Mononuclear cell (primary cell): ENCODE measurements around the gene LRRTM4. TPM values are rescaled to one million over a fixed set of nuclear protein-coding genes. Genes with fewer than 3 reads are reported as not detected.

ENCODE experiments used
- H3K27me3 ChIP-seq: 2 replicates; pipeline ENCODE4 v1.6.0; 2011; ENCODE audit warnings: low read length, control low read depth; ENCODE audit not compliant: insufficient read depth
- H3K4me1 ChIP-seq: 2 replicates; pipeline ENCODE4 v1.5.1; 2011; ENCODE audit warnings: mild to moderate bottlenecking, low read length, control low read depth; ENCODE audit not compliant: insufficient read depth
- H3K4me3 ChIP-seq: 2 replicates; pipeline ENCODE4 v1.5.1; 2011; ENCODE audit warnings: mild to moderate bottlenecking, low read length, moderate library complexity
- H3K9me3 ChIP-seq: 2 replicates; pipeline ENCODE4 v1.5.1; 2011; ENCODE audit warnings: low read depth, mild to moderate bottlenecking, control low read depth, low read length
- total RNA-seq: library from RNA; depleted of rRNA; stranded (reverse); fragments of >200 nt; gene quantifications from one replicate; pipeline ENCODE4 v1.2.3, GENCODE V29; 2012

The LRRTM4 gene
- total RNA-seq, 1 donor: 0.10 TPM

GRCh38 chr2:77008853-77009252, 513.3 kb downstream of the LRRTM4 start:
- no peaks in the 10 kb centered on the region for H3K9me3 ChIP-seq
- no peaks in the 10 kb centered on the region for H3K4me1 ChIP-seq
- H3K27me3 ChIP-seq: no peaks in the 10 kb centered on the region
- H3K4me3 ChIP-seq: no peak overlapping the region

DNA sequence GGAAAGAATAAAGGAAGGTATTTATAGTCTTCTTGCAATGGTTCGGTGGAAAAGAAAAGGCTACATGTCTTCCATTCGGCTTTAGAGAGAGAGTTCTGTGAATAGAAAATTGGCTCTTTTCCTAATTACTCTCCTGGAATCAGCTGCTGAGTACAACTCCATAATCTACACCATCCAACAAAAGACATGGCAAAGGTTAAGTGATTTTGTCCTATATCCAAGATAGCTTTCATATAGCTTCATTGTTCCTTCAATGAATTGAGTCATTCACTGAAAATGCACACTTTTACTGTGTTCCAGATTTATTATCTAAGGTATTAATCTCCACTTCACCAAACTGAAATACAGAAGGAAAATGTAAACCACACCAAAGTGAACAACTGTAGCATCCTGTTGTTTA, 514.5 kb downstream of the LRRTM4 start:
- Histone ChIP-seq H3K27me3 (no peaks in the 10 kb centered on the region), H3K4me3 (no peak overlapping the region), H3K4me1 (no peaks in the 10 kb centered on the region), H3K9me3 (no peaks in the 10 kb centered on the region)

- no peaks in the 10 kb centered on the region for H3K9me3 ChIP-seq
- no peaks in the 10 kb centered on the region for H3K4me1 ChIP-seq
- H3K27me3 ChIP-seq: no peaks in the 10 kb centered on the region
- H3K4me3 ChIP-seq: no peak overlapping the region
Measured at GRCh38 chr2:77005522-77005921, 516.7 kb downstream of the LRRTM4 start.

DNA sequence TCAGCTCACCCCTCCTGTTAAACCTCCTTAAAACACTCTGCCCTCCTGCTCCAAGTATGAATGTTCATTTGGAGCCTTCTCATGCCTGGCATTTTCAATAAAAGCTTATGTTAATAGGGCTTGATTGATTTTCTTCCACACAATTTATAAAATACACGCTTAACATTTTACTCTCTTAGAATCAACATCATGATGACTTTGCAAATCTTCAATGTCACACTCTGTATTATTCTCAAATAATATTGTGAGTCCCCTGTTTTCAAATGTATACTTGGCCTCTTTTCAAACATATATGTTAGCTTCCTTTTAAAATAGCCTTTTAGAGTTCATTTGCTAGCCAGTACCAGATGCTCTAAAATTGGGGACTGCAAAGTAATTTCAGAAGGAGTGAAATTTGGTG, 520.3 kb downstream of the LRRTM4 start:
- H3K9me3 ChIP-seq: no peaks in the 10 kb centered on the region
- H3K4me1 ChIP-seq: no peaks in the 10 kb centered on the region
- H3K4me3 ChIP-seq: no peak overlapping the region
- no peaks in the 10 kb centered on the region for H3K27me3 ChIP-seq

DNA sequence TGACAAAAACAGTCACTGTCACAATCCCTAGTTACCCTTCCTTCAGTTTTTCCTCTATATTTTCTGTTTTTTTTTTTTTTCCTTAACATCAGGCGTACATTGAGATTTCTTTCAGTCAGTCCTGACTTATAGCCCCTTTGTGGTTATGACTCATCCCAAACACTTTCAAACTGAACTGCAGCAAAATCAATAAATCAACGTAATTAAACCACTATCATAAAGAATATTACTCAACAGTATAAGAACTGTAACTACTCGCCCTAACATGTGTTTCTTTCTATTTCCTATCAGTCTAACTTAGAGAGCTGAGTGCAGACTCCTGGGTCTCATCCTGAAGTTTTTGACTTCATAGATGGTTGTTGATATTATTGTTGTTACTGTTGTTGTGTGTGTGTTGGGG, 523.5 kb downstream of the LRRTM4 start:
- H3K27me3 ChIP-seq: no peaks in the 10 kb centered on the region
- H3K4me1 ChIP-seq: no peaks in the 10 kb centered on the region
- H3K9me3 ChIP-seq: no peaks in the 10 kb centered on the region
- no peak overlapping the region for H3K4me3 ChIP-seq

- H3K9me3 ChIP-seq: no peaks in the 10 kb centered on the region
- H3K4me1 ChIP-seq: no peaks in the 10 kb centered on the region
- H3K27me3 ChIP-seq: no peaks in the 10 kb centered on the region
- no peak overlapping the region for H3K4me3 ChIP-seq
Measured at GRCh38 chr2:76998152-76998551, 524.0 kb downstream of the LRRTM4 start.

DNA sequence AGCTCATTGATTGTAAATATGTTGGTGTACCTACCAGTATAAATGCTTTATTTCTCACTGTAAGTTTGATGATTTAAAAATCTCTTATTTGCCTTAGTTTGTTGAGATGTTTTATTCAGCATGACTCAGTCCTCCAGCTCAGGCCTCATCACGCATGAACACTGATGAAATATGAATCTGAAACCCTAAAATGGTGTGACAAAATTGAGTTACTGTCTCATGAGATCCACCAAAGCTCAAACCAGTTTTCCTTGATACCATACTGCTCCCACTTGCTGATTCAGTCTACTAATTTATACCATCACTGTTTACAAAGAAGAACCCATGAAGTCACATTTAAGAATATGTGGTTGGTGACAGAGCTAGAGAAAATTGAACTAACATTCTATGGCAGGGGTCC, 524.9 kb downstream of the LRRTM4 start:
- Histone ChIP-seq H3K27me3 (no peaks in the 10 kb centered on the region), H3K9me3 (no peaks in the 10 kb centered on the region), H3K4me3 (no peak overlapping the region)

DNA sequence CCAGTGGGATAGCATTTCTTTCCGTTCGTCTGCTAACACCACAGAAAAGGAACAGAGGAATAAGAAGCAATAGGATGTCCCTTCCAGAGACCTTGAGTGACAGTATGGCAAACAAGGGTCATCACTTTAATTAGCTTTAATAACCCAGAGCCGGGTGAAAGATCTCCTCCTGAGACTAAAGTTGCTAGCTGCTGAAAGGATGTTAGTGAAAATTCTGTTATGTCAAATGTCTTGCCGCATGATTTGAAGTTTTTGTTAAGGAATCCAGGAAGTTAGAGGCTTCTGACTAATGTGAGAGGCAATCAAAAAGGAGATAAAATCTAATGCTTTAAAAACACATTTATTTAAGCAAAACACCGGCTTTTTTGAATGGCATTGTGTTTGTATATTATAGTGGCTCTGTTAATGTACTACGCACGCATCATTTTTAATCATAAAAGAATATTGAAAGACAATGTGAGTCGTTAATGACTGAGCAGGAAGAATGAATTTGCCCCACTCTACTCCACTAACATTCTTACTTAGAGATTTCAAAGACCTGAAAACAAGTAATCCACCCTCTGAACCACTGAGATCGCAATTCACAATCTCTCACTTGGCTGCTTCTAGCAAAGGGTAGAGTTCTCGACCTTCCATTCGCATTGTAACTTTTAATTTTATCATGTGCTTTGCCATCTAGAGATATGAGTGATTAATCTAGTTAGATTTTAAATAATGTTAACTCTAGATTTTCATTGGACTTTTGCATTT, 536.6 kb downstream of the LRRTM4 start:
- Histone ChIP-seq H3K4me3 (no peak overlapping the region), H3K4me1 (no peaks in the 10 kb centered on the region), H3K27me3 (no peaks in the 10 kb centered on the region), H3K9me3 (no peaks in the 10 kb centered on the region)

More for the DNA sequence above, 524.9 kb downstream of the LRRTM4 start:
- no peaks in the 10 kb centered on the region for H3K4me1 ChIP-seq

DNA sequence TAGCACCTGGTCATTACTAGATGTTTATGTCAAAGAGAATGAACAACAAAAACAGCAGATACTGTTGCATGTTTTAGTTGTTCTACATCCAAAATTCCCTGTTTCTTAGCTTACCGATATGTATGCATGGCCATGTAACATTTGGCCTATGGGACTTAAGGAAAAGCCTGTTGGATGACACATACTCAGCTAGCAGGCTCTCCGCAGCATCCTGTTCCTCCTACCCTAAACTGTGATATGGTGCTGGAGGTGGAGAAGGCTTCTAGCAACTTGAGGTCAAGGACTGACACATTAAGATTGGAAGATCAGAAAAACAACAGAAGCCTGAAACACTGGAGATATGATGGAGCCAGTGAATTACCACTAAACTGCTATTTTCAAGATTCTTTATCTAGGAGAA, 537.8 kb downstream of the LRRTM4 start:
- no peaks in the 10 kb centered on the region for H3K4me1 ChIP-seq
- H3K27me3 ChIP-seq: no peaks in the 10 kb centered on the region
- H3K9me3 ChIP-seq: no peaks in the 10 kb centered on the region
- no peak overlapping the region for H3K4me3 ChIP-seq

- H3K4me1 ChIP-seq: no peaks in the 10 kb centered on the region
- H3K9me3 ChIP-seq: no peaks in the 10 kb centered on the region
- no peaks in the 10 kb centered on the region for H3K27me3 ChIP-seq
- H3K4me3 ChIP-seq: no peak overlapping the region
Measured at GRCh38 chr2:76980067-76980787, 541.9 kb downstream of the LRRTM4 start.

GRCh38 chr2:76977846-76978727, 544.1 kb downstream of the LRRTM4 start:
- no peaks in the 10 kb centered on the region for H3K27me3 ChIP-seq
- no peaks in the 10 kb centered on the region for H3K9me3 ChIP-seq
- H3K4me3 ChIP-seq: no peak overlapping the region
- no peaks in the 10 kb centered on the region for H3K4me1 ChIP-seq

GRCh38 chr2:76975752-76976151, 546.4 kb downstream of the LRRTM4 start:
- Histone ChIP-seq H3K9me3 (no peaks in the 10 kb centered on the region), H3K27me3 (no peaks in the 10 kb centered on the region), H3K4me3 (no peak overlapping the region), H3K4me1 (no peaks in the 10 kb centered on the region)

GRCh38 chr2:76973610-76974009, 548.6 kb downstream of the LRRTM4 start:
- H3K4me3 ChIP-seq: no peak overlapping the region
- no peaks in the 10 kb centered on the region for H3K9me3 ChIP-seq
- no peaks in the 10 kb centered on the region for H3K4me1 ChIP-seq
- no peaks in the 10 kb centered on the region for H3K27me3 ChIP-seq

DNA sequence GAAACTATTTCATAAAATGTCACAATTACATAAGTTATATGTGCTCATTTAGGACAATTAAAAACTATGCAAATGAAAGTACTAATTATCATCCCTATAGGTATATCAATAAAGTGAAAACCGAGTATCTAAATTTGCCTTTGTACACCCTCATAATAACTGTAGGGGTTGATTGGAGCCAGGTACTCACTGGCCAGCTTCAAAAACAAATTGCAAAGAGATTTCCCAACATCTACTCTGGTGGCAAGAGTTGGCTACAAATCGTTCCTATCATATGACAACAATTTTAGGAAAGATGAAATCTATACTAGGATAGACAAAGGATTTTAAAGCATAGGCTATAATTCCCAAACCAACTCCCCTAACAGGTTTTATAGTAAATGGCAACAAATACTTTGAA, 556.4 kb downstream of the LRRTM4 start:
- Histone ChIP-seq H3K4me1 (no peaks in the 10 kb centered on the region), H3K27me3 (no peaks in the 10 kb centered on the region), H3K4me3 (no peak overlapping the region), H3K9me3 (no peaks in the 10 kb centered on the region)

- Histone ChIP-seq H3K4me3 (no peak overlapping the region), H3K9me3 (no peaks in the 10 kb centered on the region), H3K4me1 (no peaks in the 10 kb centered on the region), H3K27me3 (no peaks in the 10 kb centered on the region)
Measured at GRCh38 chr2:76958749-76959148, 563.4 kb downstream of the LRRTM4 start.
